ENCODE measurements around the gene ASB11. TPM values are rescaled to one million over a fixed set of nuclear protein-coding genes. Genes with fewer than 3 reads are reported as not detected.

ASB11 gene, protein sequence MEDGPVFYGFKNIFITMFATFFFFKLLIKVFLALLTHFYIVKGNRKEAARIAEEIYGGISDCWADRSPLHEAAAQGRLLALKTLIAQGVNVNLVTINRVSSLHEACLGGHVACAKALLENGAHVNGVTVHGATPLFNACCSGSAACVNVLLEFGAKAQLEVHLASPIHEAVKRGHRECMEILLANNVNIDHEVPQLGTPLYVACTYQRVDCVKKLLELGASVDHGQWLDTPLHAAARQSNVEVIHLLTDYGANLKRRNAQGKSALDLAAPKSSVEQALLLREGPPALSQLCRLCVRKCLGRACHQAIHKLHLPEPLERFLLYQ
- total RNA-seq = not detected in 2 replicates

DNA sequence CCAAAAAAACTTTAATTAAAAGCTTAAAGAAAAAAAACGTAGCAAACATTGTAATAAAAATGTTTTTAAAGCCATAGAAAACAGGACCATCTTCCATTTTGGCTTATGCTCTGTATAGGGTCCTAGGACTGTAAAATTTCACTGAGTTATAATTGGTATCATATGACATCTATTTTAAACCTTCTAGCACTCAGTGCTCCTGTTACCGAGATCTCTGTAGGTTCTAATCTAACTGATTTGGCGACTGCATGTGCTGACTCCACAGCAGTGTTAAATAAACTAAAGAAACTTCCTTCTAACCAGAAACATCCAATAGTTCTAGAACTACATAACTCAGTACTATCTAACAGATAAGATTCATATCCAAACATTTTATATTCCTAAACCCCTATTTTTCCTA lies at the start of gene ASB11:
TSS of gene ASB11 (minus strand) at position 132 of the 400 bp plus-strand sequence. CDS start at position 97, 35 bp downstream.

DNA sequence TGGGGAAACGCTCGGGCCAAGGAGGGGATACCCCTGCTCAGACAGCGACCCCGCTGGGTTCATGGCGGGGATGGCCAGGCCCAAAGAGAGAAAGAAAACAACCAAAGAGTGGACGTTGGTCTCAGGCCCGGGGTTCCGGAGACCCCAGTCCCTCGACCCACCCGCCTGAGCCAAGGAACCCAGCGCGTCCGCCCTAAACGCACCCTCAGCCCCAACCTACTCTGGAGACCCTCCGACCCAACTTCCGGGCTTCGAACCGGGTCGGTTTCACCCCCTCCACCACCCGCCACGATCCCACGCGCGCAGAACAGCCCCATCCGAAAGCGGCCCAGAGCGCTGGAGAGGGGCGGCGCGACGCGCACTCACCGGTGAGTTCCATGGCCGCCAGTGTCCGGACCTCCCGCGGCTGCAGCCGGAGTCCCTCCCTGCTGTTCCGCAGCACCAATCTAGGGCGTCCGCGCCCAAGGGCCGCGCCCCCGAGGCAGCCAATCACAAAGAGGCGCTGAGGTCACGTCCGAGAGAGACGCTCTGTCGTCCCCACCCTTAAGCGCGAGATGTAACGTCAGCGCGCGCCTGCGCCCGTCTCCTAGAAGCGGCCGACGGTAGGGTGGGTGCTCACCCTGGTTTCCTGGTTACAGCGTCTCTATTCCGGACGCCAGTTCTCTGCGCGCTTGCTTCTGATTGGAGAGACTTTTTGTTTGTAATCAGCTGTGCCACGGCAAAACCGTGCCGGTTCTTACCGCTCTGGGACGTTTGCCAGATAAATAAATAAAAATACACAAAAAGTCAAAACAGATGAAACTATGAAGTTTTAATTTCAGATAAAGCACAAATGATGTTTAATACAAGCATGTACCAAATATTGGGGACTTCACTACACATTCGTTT lies 19.9 kb upstream of the ASB11 start, which contains the start of gene PIGA:
TSS of gene PIGA (minus strand) at position 389 of the 888 bp plus-strand sequence. CDS start 3,593 bp downstream, outside the sequence.

DNA sequence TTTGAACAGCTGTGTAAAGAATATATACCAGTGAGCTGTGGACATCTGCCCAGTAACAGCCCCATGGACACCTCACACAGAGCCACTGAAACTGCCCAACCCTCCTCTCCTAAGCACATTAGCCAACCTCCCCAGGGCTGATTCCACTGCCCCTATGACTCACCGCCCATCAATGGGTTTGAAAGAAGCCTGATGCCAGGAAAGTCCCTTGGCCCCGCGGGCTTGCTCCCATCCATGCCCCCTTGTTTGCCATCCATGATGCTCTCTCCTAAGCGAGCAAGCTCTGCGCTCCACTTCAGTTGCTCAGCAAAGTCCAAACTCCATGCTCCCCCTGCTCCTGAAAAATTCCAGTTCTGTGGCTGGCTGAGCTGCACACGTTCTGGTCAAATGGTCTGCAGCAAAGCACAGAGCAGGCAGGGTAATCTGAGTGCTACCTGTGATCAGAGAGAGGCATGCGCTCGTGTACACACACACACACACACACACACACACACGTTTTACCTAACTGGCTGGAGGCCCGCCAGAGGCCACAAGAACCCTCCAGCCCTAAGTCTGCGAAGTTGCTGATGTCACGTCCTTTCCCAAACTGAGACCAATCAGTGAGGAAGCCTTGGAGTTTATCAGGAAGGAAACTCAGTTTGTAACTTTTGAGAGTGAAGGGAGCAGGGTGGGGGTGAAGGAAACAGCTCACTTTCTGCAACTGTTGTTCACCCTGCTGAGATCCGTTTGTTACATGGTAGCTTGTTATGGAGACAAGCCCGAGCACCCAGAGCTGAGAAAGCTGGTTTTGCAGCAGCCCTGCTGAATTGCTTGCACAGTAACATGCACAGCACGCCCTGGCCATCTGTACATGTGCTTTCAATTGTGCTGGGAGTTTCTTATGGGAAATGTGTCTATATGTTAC lies 45.6 kb downstream of the ASB11 start, which contains the start of gene ASB9:
TSS of gene ASB9 (minus strand) at position 466 of the 904 bp plus-strand sequence. CDS start at position 257, 209 bp downstream.

Other genes starting within 250 kb of the ASB11 start
- gene ASB9, start 45.6 kb downstream of the ASB11 start, total RNA-seq = 25.1 and 33.5 TPM in 2 replicates
- 11.4 and 11.6 TPM in 2 replicates for gene PIGA, start 19.9 kb upstream of the ASB11 start, total RNA-seq
- 0.32 and 0.76 TPM in 2 replicates for gene VEGFD, start 68.8 kb upstream of the ASB11 start, total RNA-seq
- gene PIR, start 177.7 kb upstream of the ASB11 start, total RNA-seq = 153 and 415 TPM in 2 replicates
- 141 and 250 TPM in 2 replicates for gene BMX, start 185.2 kb upstream of the ASB11 start, total RNA-seq

Measured in epithelial cell of umbilical artery (primary cell).